Measurements from ENCODE around the gene HLA-DMA.

GRCh38 chr6:32979720-32980487, 27.0 kb upstream of the HLA-DMA start:
- TF ChIP-seq GATA1 (IDR thresholded peaks at IDR 0.05; ENCODE audit: low read depth, low read length) (no peak), POLR2A (IDR thresholded peaks at IDR 0.05; ENCODE audit: low read length) (no peak)
